ENCODE measurements around the gene TAS1R3.

The TAS1R3 gene

GRCh38 chr1:1341549-1342021 lies 10.5 kb downstream of the TAS1R3 start:
- no peak for TF ChIP-seq TEAD4 (IDR thresholded peaks at IDR 0.05)
- TF ChIP-seq TCF12 (IDR thresholded peaks at IDR 0.05; ENCODE audit: low read depth): no peak
- no peak for TF ChIP-seq CEBPB (IDR thresholded peaks at IDR 0.05)
- TF ChIP-seq ZBTB7A (IDR thresholded peaks at IDR 0.05; ENCODE audit: low read depth): no peak
- no peak for TF ChIP-seq EGR1 (IDR thresholded peaks at IDR 0.05)
- no peak for TF ChIP-seq NFIC (IDR thresholded peaks at IDR 0.05)

GRCh38 chr1:1342061-1342562 lies 11.0 kb downstream of the TAS1R3 start:
- TF ChIP-seq RAD21 (IDR thresholded peaks at IDR 0.05; ENCODE audit: low read depth) (no peak), CREB1 (IDR thresholded peaks at IDR 0.05; ENCODE audit: low read depth) (no peak), TCF12 (IDR thresholded peaks at IDR 0.05; ENCODE audit: low read depth) (no peak), CEBPB (IDR thresholded peaks at IDR 0.05) (no peak), FOXM1 (IDR thresholded peaks at IDR 0.05; ENCODE audit: borderline replicate concordance, low read depth) (no peak), TAF1 (IDR thresholded peaks at IDR 0.05; ENCODE audit: low read depth) (no peak), TEAD4 (IDR thresholded peaks at IDR 0.05) (no peak), YY1 (IDR thresholded peaks at IDR 0.05; ENCODE audit: low read depth) (no peak), USF1 (IDR thresholded peaks at IDR 0.05) (no peak), EGR1 (IDR thresholded peaks at IDR 0.05) (no peak), NFIC (IDR thresholded peaks at IDR 0.05) (no peak), ZBTB7A (IDR thresholded peaks at IDR 0.05; ENCODE audit: low read depth) (no peak), EP300 (IDR thresholded peaks at IDR 0.05; ENCODE audit: borderline replicate concordance) (no peak)
- TF ChIP-seq, protein P1, sequence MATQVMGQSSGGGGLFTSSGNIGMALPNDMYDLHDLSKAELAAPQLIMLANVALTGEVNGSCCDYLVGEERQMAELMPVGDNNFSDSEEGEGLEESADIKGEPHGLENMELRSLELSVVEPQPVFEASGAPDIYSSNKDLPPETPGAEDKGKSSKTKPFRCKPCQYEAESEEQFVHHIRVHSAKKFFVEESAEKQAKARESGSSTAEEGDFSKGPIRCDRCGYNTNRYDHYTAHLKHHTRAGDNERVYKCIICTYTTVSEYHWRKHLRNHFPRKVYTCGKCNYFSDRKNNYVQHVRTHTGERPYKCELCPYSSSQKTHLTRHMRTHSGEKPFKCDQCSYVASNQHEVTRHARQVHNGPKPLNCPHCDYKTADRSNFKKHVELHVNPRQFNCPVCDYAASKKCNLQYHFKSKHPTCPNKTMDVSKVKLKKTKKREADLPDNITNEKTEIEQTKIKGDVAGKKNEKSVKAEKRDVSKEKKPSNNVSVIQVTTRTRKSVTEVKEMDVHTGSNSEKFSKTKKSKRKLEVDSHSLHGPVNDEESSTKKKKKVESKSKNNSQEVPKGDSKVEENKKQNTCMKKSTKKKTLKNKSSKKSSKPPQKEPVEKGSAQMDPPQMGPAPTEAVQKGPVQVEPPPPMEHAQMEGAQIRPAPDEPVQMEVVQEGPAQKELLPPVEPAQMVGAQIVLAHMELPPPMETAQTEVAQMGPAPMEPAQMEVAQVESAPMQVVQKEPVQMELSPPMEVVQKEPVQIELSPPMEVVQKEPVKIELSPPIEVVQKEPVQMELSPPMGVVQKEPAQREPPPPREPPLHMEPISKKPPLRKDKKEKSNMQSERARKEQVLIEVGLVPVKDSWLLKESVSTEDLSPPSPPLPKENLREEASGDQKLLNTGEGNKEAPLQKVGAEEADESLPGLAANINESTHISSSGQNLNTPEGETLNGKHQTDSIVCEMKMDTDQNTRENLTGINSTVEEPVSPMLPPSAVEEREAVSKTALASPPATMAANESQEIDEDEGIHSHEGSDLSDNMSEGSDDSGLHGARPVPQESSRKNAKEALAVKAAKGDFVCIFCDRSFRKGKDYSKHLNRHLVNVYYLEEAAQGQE (IDR thresholded peaks at IDR 0.05; ENCODE audit: low read depth): no peak
- TF ChIP-seq, protein P2, sequence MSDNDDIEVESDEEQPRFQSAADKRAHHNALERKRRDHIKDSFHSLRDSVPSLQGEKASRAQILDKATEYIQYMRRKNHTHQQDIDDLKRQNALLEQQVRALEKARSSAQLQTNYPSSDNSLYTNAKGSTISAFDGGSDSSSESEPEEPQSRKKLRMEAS (IDR thresholded peaks at IDR 0.05): no peak

- TF ChIP-seq FOXM1 (IDR thresholded peaks at IDR 0.05; ENCODE audit: borderline replicate concordance, low read depth) (no peak), TCF12 (IDR thresholded peaks at IDR 0.05; ENCODE audit: low read depth) (no peak), TAF1 (IDR thresholded peaks at IDR 0.05; ENCODE audit: low read depth) (no peak), NFIC (IDR thresholded peaks at IDR 0.05) (no peak), RAD21 (IDR thresholded peaks at IDR 0.05; ENCODE audit: low read depth) (no peak), EP300 (IDR thresholded peaks at IDR 0.05; ENCODE audit: borderline replicate concordance) (no peak), CEBPB (IDR thresholded peaks at IDR 0.05) (no peak), EGR1 (IDR thresholded peaks at IDR 0.05) (no peak), USF1 (IDR thresholded peaks at IDR 0.05) (no peak), ZBTB7A (IDR thresholded peaks at IDR 0.05; ENCODE audit: low read depth) (no peak), YY1 (IDR thresholded peaks at IDR 0.05; ENCODE audit: low read depth) (no peak), CREB1 (IDR thresholded peaks at IDR 0.05; ENCODE audit: low read depth) (no peak), TEAD4 (IDR thresholded peaks at IDR 0.05) (no peak)
- TF ChIP-seq, protein P1 (IDR thresholded peaks at IDR 0.05; ENCODE audit: low read depth): no peak
- TF ChIP-seq, protein P2 (IDR thresholded peaks at IDR 0.05): no peak
Measured at GRCh38 chr1:1342584-1343115, 11.6 kb downstream of the TAS1R3 start.

DNA sequence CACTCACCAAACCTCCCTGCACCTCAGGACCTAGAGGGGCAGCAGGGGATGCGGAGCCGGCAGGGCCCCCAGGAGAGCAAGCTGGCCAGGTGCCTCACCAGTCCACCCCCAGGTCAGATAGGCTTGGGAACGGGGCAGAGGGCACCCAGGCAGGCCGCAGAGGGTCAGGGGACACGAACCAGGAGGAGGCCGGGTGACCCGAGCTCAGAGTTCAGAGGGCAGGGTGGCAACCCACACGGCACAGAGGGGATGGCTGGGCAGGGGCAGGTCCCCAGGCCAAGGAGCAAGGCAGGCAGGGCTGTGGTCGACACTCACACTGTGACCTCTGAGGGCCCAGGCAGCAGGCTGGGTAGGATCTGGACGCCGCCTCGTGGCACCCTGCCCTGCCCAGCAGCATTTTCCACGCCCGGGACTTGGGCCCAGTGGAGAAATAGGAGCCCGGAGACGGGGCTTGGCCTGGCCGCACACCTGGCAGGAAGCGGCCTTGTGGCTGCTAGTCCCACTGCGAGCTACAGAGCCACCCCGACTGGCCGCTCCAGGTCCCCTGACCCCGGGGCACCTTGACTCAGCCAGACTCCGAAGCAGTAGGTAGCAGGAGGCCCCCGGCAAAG lies 12.8 kb downstream of the TAS1R3 start:
- TF ChIP-seq CEBPB (IDR thresholded peaks at IDR 0.05) (no peak), NFIC (IDR thresholded peaks at IDR 0.05) (no peak), FOXM1 (IDR thresholded peaks at IDR 0.05; ENCODE audit: borderline replicate concordance, low read depth) (no peak), EP300 (IDR thresholded peaks at IDR 0.05; ENCODE audit: borderline replicate concordance) (no peak), USF1 (IDR thresholded peaks at IDR 0.05) (no peak), TCF12 (IDR thresholded peaks at IDR 0.05; ENCODE audit: low read depth) (no peak), TEAD4 (IDR thresholded peaks at IDR 0.05) (no peak), EGR1 (IDR thresholded peaks at IDR 0.05) (no peak), ZBTB7A (IDR thresholded peaks at IDR 0.05; ENCODE audit: low read depth) (no peak), RAD21 (IDR thresholded peaks at IDR 0.05; ENCODE audit: low read depth) (no peak), CREB1 (IDR thresholded peaks at IDR 0.05; ENCODE audit: low read depth) (no peak), YY1 (IDR thresholded peaks at IDR 0.05; ENCODE audit: low read depth) (no peak), TAF1 (IDR thresholded peaks at IDR 0.05; ENCODE audit: low read depth) (no peak)
- TF ChIP-seq, protein P2 (IDR thresholded peaks at IDR 0.05): no peak
- TF ChIP-seq, protein P1 (IDR thresholded peaks at IDR 0.05; ENCODE audit: low read depth): no peak
